ENCODE data around the gene RNF115. TPM values are rescaled to one million over a fixed set of nuclear protein-coding genes. Genes with fewer than 3 reads are reported as not detected.
"Not testable (repeated sequence)": the region's sequence is repeated elsewhere in the genome, so short reads cannot be mapped to it uniquely, and the experiment has no call there.

Gene RNF115
- total and polyA plus RNA-seq, 2 donors (not counting 3 experiments of a cell fraction or from before 2014, with no cell fraction given), result 7.6 to 17.3 TPM

DNA sequence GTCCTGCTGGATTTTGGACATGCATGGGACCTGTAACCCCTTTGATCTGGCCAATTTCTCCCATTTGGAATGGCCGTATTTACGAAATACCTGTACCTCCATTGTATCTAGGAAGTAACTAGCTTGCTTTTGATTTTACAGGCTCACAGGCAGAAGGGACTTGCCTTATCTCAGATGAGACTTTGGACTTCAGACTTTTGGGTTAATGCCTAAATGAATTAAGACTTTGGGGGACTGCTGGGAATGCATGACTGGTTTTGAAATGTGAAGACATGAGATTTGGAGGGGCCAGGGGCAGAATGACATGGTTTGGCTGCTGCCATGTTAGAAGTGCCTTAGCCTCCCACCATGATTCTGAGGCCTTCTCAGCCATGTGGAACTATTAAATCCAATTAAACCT lies 61.9 kb downstream of the RNF115 start:
- H4K20me1 ChIP-seq (replicated peaks; ENCODE audit: control insufficient read depth, extremely low read depth, insufficient read depth, low read length); H3K9me3 ChIP-seq (replicated peaks; ENCODE audit: control insufficient read depth, insufficient read depth, low read length); H3K4me3 ChIP-seq (replicated peaks in 1 of 3; ENCODE audit: insufficient read depth in 1 of 3, low read depth in 1 of 3, low read length in 3 of 3); H3K36me3 ChIP-seq (ENCODE audit: control insufficient read depth in 2 of 2, extremely low read depth in 1 of 2, insufficient read depth in 2 of 2, low read length in 2 of 2); FAIRE-seq; CTCF ChIA-PET; H3K9me1 ChIP-seq (replicated peaks; ENCODE audit: control insufficient read depth, extremely low read depth, insufficient read depth, low read length); H3K79me2 ChIP-seq (ENCODE audit: control insufficient read depth, insufficient read depth, low read length); H3K27me3 ChIP-seq (ENCODE audit: control insufficient read depth in 2 of 2, insufficient read depth in 2 of 2, low read length in 2 of 2); H3K4me2 ChIP-seq (ENCODE audit: insufficient read depth, low read length); intact Hi-C loops (cut with micrococcal nuclease); H3K4me1 ChIP-seq (ENCODE audit: control insufficient read depth, extremely low read depth, insufficient read depth, low read length); DNase-seq (ENCODE audit: low read depth, low spot score); dilution Hi-C loops (cut with MboI; ENCODE audit: extremely low pct_ligation_motif_present, low sequenced_read_pairs); H2AFZ ChIP-seq (ENCODE audit: low read depth, low read length); POLR2A ChIA-PET; BruUV-seq (replicated peaks); H3K9ac ChIP-seq (replicated peaks; ENCODE audit: extremely low read depth, insufficient read depth, low read length); H3K27ac ChIP-seq (ENCODE audit: insufficient read depth, low read depth, low read length): not testable (repeated sequence)

DNA sequence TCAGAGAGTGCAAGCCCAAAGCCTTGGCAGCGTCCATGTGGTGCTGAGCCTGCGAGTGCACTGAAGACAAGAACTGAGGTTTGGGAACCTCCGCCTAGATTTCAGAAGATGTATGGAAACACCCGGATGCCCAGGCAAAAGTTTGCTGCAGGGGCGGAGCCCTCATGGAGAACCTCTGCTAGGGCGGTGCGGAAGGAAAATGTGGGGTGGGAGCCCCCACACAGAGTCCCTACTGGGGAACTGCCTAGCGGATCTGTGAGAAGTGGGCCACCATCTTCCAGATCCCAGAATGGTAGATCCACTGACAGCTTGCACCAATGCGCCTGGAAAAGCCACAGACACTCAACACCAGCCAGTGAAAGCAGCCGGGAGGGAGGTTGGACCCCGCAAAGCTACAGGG lies 62.4 kb downstream of the RNF115 start:
- intact Hi-C loops (cut with micrococcal nuclease); H4K20me1 ChIP-seq (replicated peaks; ENCODE audit: control insufficient read depth, extremely low read depth, insufficient read depth, low read length); H3K27me3 ChIP-seq (ENCODE audit: control insufficient read depth in 2 of 2, insufficient read depth in 2 of 2, low read length in 2 of 2); dilution Hi-C loops (cut with MboI; ENCODE audit: extremely low pct_ligation_motif_present, low sequenced_read_pairs); H3K27ac ChIP-seq (ENCODE audit: insufficient read depth, low read depth, low read length); H3K36me3 ChIP-seq (ENCODE audit: control insufficient read depth in 2 of 2, extremely low read depth in 1 of 2, insufficient read depth in 2 of 2, low read length in 2 of 2); H3K4me2 ChIP-seq (ENCODE audit: insufficient read depth, low read length); H3K79me2 ChIP-seq (ENCODE audit: control insufficient read depth, insufficient read depth, low read length); H3K4me1 ChIP-seq (ENCODE audit: control insufficient read depth, extremely low read depth, insufficient read depth, low read length); FAIRE-seq; CTCF ChIA-PET; H3K9me1 ChIP-seq (replicated peaks; ENCODE audit: control insufficient read depth, extremely low read depth, insufficient read depth, low read length); DNase-seq (ENCODE audit: low read depth, low spot score); POLR2A ChIA-PET; H3K4me3 ChIP-seq (replicated peaks in 1 of 3; ENCODE audit: insufficient read depth in 1 of 3, low read depth in 1 of 3, low read length in 3 of 3); H3K9ac ChIP-seq (replicated peaks; ENCODE audit: extremely low read depth, insufficient read depth, low read length); H3K9me3 ChIP-seq (replicated peaks; ENCODE audit: control insufficient read depth, insufficient read depth, low read length); H2AFZ ChIP-seq (ENCODE audit: low read depth, low read length); BruUV-seq (replicated peaks): not testable (repeated sequence)

GRCh38 chr1:145760395-145760949 lies 63.4 kb downstream of the RNF115 start:
- DNase-seq (ENCODE audit: low read depth, low spot score); H3K9me1 ChIP-seq (replicated peaks; ENCODE audit: control insufficient read depth, extremely low read depth, insufficient read depth, low read length); H2AFZ ChIP-seq (ENCODE audit: low read depth, low read length); H3K9ac ChIP-seq (replicated peaks; ENCODE audit: extremely low read depth, insufficient read depth, low read length); POLR2A ChIA-PET; H3K36me3 ChIP-seq (ENCODE audit: control insufficient read depth in 2 of 2, extremely low read depth in 1 of 2, insufficient read depth in 2 of 2, low read length in 2 of 2); H3K27ac ChIP-seq (ENCODE audit: insufficient read depth, low read depth, low read length); H3K9me3 ChIP-seq (replicated peaks; ENCODE audit: control insufficient read depth, insufficient read depth, low read length); H4K20me1 ChIP-seq (replicated peaks; ENCODE audit: control insufficient read depth, extremely low read depth, insufficient read depth, low read length); H3K4me2 ChIP-seq (ENCODE audit: insufficient read depth, low read length); H3K27me3 ChIP-seq (ENCODE audit: control insufficient read depth in 2 of 2, insufficient read depth in 2 of 2, low read length in 2 of 2); H3K4me3 ChIP-seq (replicated peaks in 1 of 3; ENCODE audit: insufficient read depth in 1 of 3, low read depth in 1 of 3, low read length in 3 of 3); dilution Hi-C loops (cut with MboI; ENCODE audit: extremely low pct_ligation_motif_present, low sequenced_read_pairs); H3K4me1 ChIP-seq (ENCODE audit: control insufficient read depth, extremely low read depth, insufficient read depth, low read length); BruUV-seq (replicated peaks); H3K79me2 ChIP-seq (ENCODE audit: control insufficient read depth, insufficient read depth, low read length); intact Hi-C loops (cut with micrococcal nuclease); CTCF ChIA-PET: not testable (repeated sequence)
- peak; percentile 59 for FAIRE-seq
